Globus pallidus (tissue), 1 donor: Measurements from ENCODE around the gene NBPF3.

Source experiments
- DNase-seq: peaks from one replicate; pipeline ENCODE4 v3.0.0-alpha.2; 2015; ENCODE audit warnings: low spot score

Gene NBPF3

DNA sequence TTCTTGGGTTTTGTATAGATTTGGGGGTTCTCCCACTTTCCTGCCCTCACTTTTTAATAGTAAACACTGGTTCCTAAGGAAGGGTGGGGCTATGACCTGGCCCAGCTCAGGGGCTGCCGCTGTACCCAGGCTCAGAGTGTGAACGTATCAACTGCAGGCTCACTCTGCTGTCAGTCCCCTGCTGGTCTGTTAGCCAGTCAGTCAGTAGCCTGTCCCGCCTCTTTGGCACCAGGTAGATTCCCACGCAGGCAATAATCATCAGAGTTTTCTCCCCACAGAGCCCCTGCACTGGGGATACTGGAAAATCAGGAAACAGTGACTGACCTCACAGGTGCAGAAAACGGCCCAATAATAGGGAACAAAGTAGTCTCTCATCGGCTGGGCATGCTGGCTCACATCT lies 54.3 kb downstream of the NBPF3 start:
- no peak for DNase-seq

DNA sequence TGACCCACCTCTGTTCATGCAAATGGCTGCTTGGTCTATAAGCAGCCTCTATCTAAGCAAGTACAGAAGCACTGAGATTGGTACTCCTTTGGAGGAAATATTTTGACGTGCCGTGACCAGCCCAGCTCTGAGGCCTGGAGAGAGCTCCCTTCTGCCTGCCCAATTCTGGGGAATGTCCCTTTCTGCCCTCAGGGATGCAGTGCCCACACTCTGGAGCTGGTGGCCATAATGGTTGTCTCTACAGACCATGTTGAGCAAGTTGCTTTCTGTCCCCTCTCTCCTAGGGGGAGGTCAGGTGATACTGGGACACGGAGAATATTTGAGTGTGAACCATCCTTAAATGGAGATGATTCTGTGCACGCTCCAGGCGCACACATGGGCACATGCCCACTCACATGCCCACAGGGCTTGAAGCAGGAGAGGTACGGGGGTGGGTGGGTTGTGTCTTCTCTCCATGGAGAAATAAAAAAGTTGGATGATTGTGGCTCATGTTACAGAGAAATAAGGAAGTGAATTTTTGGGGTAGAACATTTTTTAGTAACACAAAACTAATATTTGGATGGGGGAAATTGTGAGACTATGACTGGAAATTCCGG lies 55.4 kb downstream of the NBPF3 start:
- no peak for DNase-seq

DNA sequence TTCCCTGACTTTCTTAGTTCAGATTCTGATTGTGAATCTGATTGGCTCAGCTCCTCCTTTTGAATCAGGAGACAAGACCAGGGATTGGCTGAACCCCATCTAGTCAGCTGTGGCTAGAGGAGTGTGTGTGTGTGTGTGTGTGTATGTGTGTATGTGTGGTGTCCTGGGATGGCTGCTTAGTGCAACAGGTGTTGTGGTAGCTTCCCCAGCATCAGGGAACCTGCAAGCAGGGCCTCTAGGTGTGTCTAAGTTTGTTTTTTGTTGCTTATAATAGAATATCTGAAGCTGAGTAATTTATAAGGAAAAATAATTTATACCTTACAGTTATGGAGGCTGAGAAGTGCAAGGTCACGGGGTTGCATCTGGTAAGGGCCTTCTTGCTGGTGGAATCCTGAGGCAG lies 56.1 kb downstream of the NBPF3 start:
- no peak for DNase-seq

DNA sequence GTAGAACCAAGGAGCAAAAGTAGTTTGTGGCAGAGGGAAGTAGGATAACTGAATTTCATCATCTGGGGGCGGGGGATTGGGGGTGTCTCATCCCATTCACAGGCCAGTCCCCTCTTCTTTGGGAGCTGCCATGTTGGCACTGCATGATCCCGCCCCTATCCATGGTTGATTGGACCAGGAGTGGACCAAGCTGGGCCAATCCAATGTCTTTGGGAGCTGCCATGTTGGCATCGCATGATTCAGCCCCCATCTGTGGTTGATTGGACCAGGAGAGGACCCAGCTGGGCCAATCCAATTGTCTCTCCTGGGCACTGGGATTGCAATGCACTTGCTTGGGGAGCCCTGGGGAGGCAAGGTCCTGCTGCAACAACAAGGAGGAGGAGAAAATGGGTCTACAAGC lies 56.9 kb downstream of the NBPF3 start:
- no peak for DNase-seq

DNA sequence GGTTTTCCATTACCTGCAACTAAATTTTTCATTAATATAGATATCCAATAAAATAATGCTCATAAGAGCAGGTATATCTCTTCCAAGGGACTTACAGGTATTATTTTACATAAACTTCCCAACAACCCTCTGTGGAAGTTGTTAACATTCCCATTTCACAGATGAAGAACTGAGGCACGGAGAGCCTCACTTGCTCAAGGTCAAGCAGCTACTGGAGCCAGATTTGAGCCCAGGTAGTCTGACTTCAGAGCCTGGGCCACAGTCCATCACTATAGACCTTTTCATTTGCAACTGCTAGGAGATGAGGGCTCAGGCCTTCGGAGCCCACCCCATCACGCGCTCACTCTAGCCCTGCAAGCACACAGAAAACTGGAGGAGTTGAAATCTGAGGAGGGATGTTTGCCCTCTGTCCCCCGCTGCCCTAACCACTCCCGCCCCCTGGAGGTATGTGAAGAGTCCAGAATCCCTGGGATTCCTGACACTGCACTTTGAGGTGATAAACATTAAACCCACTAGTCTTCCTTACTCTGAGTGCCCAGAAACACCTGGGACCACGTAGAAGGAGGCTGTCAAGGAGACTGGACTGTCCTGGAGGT lies 57.6 kb downstream of the NBPF3 start:
- no peak for DNase-seq

DNA sequence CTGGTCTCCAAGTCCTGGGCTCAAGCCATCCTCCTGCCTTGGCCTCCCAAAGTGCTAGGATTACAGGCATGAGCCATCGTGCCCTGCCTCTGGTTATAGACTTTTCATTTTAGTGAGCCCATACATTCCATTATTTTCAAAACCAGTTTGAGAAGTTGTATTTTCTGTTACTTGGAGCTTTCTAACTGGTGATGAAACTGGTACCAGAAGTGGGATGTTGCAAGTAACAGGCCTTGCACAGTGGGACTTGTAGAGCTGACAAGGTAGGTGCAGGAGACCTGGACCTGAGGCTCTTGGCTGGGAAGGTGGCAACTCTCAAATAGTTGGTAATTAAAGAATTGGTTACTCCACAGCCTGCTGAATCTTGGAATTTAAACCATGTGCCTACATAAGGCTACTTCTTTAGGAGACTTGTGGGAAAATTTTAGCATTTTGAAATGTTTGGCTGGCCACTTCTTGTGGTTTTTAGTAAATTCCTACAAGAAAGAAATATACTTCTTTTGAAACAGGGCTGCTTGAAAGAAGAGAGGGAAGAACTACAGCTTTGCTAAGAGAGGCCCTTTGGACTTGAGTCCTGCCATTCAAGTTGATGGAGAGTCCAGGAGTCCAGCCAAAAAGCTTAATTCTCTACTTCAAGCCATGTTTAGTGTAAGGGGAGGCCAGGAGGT lies 59.5 kb downstream of the NBPF3 start:
- DNase-seq, result no peak

DNA sequence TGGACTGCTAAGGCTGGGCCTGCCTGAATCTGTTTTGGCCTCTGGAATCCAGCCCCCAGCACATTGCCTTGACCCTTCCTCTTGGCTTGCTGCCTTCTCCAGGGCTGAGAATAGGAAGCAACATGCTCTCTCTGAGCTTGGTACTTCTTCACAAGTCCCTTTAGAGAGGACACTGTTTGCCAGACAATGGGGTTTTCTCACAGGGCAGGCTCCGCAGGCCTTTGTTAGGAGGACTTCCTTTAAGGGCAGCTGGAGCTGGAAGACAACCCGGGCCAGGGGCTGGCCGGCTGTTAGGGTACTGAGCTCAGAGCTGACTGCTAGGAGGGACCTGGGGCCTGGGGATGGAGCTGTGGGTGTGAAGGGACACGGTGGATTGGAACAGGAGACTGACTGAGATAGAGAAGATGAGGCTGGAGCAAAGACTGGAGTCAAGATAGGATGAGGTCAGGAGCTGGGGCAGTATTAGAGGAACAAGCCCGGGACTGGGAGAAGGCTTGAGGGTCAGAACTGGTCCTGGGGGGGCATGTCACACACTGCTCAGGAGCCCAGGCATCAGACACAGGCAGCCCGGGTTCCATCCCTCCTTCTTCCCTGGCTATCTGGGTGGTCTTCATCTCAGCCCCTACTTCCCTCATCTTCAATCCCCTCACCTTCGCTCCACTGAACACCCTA lies 63.9 kb downstream of the NBPF3 start:
- DNase-seq, result no peak

DNA sequence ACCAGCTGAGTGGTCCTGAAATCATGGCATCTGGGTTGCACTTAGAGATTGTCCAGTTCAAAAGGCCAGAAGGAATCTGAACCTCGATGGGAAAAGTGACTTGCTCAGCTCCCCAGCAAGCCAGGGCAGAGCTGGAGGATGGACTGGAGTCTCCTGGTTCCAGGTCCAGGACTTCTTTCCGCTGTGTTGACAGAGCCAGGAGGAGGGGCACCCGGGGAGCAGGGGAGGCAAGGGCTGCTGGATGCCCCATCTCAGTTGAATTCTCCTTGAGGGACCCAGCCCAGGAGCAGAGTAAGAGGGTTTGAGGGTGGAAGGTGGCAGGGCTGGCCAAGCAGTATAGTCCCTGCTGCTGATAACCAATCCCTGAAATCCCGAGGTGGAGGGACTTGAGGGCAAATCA lies 66.9 kb downstream of the NBPF3 start:
- DNase-seq, result no peak

DNA sequence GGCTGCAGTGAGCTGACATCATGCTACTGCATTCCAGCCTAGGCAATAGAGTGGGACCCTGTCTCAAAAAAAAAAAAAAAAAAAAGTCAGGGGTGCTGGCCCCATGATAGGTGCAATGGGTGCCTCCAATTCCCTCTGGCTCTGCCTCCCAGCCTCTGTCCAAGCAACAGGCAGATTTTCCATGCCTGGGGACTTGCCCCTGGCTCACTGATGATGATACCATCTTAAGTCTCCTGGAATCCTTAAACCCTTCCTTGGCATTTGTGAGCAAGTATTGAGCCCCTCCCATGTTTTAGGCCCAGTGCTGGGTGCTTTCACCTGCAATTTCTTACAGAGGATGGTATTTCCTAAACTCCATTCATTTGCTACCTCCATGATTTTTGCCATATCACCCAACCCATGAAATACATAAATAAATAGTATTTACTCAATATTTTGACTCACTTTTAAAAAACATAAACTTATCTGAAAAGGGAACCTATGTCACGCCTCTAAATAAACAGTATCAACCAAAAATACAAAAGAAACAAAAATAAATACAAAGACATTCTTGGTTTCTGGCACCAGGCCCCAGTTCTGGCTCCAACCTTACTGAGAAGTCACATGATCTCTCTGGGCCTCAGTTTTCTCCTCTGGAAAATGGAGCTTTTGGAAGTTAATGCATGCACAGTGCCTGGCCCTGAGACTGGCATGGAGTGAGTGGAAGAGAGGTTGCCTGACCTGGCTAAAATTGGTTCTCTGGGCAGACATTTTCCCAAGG lies 67.8 kb downstream of the NBPF3 start:
- DNase-seq, result no peak

DNA sequence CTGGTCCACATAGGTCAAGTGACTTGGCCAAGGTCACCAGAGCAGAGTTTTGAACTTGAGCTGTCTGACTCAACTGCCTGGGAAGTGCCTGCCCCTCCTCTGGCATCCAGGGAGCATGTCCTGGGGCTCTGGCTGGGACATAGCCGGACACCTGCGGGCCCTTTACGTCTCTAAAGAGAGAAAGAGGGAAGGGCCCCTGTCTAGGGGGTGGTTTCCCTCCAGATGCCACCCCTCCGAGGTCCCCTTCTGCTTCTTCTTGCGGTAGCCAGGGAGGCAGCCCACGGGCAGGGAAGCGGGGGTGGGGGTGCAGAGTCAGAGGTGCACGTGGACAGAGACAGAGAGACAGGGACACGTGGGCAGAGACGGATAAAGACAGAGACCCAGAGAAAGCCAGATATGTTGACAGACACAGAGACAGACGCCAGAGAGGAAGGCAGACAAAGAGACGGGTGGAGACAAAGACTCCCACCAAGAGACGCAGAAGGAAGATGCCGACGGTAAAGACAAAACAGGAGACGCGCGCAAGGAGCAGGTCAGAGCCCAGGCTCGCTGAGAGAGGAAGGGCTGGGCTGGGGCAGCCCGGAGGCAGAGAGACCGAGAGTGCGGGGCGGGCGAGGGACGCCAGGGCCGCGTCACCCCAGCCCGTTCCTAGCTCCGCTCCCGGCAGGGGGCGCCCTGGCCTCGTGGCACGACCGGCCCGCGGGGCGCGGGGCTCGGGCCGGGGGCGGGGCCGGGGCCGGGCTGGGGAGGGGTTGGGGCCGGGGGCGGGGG lies 68.8 kb downstream of the NBPF3 start:
- no peak for DNase-seq

DNA sequence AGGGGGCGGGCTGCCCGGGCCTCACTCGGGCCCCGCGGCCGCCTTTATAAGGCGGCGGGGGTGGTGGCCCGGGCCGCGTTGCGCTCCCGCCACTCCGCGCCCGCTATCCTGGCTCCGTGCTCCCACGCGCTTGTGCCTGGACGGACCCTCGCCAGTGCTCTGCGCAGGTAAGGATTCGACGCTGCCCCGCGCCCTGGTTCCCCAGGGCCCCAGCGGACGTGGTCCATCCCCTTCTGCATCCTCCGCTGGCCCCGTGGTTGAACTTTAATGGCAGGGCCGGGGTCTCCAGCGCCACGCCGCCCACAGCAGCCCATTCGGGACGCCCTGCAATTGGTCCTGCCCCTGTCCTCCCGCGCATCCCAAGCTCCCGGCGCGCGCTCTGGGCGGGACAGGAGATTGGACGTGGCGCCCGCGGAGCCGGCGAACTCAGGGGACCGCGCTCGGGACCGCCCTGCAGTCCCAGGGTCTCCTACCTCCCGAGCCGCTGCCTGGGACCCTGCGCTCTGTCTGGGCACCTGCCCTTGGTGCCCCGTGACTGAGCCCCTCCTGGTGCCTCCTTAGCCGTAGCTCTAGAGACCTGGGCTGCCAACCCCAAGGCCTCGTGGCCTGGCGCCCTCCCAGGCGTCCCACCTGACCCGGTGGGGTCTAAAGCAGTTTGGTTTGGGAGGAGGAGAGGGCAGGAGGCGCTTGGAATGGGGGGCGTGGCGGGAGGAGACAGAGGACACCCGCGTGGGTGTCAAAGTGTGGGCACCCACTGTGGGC lies 69.6 kb downstream of the NBPF3 start, which contains the start of gene ALPL:
TSS of gene ALPL (plus strand) at position 73 of the 762 bp plus-strand sequence. CDS start 44,659 bp downstream, outside the sequence.
- DNase-seq, result no peak

DNA sequence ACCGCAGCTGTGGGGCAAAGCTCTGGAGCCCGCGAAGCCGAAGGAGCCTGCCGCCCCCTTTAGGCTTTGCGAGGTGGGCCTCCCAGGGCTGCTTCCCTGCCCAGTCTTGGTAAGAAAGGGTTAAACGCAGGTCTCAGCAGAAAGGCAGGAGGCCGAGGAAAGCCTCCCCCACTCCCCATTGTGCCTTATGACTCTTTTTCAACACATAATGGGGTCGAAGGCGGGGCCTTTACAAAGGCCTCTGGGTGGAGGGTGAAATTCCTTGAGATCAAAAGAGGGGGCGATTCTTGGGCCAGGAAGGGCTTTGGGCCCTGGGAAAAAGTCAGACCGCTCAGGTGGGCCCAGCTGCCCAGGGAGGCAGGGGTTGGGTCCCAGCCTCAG lies 70.2 kb downstream of the NBPF3 start:
- no peak for DNase-seq

DNA sequence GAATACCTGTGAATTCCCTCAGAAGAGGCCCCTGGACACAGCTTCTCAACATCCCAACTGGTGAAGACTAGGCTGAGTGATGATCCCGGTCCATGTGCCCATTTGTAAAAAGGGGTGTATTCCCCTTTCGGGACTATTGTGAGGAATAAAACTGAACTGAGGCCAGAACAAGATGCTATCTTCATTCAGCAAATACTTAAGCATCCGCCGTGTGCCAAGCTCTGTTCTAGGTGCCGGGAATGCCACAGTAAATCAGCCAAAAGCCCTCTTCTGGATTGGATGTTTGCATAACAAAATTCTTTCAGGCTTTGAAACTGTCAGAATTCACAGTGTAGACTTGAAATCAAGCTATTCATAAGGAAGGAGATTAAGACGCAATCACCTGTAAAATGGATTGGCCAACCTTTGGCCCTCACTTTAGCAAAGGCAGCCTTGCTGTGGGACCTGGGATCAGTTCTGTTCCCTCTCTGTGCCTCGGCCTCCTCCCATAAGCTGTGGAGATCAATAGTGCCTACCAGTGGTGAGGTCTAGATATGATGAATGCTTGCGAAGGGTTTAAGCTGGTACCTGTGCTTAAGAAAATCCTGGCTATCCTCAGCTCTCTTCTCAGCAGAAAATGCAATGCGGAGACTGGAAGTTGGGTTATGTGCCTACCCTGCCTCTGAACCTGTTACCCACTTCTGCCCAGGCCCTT lies 71.1 kb downstream of the NBPF3 start:
- no peak for DNase-seq

DNA sequence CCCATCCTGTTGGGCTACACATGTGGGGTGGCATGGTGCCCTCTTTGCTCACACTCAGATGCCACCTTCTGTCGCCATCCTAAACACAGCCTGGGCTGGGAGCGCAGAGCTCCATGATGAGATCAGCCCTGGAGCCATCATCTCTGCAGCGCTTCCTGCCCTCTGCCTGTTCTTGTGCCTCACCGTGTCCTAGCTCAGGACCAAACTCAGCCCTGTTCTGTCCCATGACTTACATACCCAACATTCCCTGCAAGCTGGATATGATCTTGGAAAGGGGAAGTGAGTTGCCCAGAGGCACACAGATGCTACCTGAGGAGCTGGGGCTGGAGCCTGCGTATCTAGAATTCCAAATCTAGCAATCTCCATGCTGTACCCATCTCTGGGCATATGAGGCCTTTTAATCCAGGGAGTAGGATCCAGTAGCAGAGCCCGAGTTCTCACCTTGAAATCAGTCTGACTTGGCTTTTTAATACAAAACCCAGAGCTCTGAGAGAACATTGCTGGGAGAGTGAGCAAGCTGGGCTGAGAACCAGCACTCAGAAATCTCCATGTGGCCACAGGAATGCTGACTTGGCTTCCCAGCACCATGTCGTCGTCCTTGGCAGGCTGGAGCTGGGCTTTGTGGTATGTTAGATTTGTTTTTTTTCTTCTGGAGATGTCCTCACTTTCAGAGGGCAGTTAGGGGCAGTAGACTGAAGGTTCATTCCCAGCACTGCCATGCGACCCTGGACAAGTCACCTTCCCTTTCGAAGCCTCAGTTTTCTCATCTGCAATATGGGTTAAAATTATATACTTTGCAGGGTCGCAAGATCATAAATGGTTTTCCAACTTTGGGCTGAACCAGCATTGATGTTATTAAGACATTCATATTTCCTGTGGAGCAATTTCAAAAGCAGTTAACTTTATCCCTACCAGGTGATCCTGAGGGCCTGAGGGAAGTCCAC lies 71.9 kb downstream of the NBPF3 start:
- DNase-seq, result no peak

DNA sequence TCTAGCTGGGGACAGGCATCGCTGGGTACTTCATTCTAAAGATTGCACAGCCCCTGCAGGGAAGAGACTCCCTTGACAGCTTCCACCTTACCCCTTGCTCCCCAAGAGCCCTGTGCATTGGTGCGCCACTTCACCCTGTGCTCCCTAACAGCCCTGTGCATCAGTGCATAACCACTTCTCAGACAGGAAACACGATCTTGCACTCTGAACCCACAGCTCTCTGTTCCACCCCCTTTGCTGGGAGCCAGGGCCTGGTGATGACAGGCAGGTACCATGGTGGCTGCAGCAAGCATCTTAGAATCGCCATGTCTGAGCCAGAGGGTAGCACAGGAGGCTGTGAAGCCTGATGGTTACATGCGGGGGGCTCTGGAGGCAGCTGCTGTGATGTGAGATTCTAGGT lies 74.3 kb downstream of the NBPF3 start:
- DNase-seq, result no peak

DNA sequence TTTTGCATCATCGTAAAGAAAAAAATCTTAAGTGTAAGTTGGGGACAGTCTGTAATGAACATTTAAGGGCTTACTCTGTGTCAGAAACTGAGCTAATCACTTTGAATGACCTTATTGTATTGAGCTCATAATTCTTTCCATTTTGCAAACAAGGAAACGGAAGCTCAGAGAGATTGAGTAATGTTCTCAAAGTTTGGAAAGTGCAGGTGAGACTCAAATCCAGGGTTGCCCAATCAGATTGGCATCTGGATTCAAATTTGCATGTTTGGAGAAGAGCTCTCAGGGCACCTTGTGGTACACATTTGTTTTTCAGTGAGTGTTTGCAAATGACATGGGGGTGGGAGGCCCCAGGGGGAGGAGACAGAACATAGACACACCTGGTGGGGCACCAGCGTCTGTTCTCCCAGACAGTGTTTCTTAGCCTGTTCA lies 77.2 kb downstream of the NBPF3 start:
- no peak for DNase-seq

DNA sequence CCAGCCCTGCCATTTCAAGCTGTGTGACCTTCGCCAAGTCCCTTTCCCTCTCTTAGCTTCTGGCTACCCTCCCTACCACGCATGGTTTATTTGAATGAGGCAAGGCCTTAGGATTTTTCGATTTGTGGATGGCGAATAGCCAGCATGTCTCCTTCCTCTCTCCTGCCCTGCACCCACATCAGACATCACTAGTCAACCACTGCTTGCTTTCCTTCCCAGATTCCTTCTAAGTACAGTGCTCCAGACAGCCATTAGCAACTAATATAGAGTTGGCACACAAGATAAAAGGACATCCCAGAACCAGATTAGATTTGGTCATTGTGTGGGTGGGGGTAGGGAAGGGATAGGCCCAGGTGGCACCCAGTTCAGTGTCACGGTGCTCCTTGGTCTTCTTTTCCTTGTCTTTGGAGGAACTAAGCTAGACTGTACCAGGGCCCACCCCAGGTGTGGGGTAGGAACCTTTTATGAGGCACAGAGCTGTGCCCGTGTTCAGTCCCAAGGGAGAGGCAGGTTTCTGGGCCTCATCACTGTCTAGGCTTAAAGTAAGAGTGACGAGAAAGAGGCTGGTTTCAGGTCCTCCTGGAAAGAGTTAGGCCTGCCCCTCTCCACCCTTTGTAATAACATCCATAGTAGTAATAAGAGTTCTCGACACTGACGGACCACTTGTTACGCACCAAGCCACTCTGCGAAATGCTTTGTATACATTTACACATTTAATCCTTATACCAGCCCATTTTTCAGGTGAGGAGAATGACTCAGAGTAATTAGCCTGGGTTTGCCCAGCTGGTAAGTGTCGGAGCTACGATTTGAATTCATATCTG lies 77.9 kb downstream of the NBPF3 start:
- no peak for DNase-seq

DNA sequence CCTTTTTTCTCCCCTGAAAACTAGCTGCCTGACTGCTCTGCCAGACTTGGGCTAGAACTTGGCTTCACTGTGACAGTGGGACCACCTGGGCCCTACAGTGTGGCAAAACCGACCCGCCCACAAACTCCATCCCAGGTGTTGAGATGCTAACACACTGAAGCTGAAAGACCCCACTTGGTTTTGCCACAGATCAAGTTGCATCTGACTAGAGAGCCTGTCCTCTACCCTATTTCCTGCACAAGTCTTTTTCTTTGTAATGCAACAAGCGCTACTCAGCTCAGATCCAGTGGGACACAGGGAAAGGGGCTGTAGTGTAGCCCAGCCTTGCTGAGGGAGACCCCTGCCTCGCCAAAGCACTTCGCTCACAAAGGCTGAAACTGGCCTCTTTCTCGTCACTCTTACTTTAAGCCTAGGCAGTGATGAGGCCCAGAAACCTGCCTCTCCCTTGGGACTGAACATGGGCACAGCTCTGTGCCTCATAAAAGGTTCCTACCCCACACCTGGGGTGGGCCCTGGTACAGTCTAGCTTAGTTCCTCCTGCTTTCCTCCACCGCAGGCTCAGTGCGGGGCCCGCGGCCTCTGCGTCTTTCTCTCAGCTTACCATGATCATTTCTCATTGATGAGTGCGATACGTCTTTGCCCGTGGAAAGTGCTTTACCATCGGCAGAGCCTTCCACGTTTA lies 79.0 kb downstream of the NBPF3 start:
- no peak for DNase-seq
